K562 (cell line): ENCODE results near the gene KPNA3. TPM values are rescaled to one million over a fixed set of nuclear protein-coding genes. Genes with fewer than 3 reads are reported as not detected.

Experiments
- ATAC-seq: fragments of 200-7000 bp; cut with Tn5 transposase; 3 replicates; pipeline ENCODE4 v1.9.1; 2020; ENCODE audit warnings: moderate library complexity
- BruUV-seq: library from RNA; stranded (reverse); fragments of 400-500 nt; replicated peaks from 2 replicates; lab custom pipeline; 2021; lab: Mats Ljungman, UMichigan
- CTCF ChIA-PET: fragments of 300-600 bp; formaldehyde crosslinking; extraction: SDS; loops from one replicate; lab custom pipeline; 2021; ENCODE audit warnings: low intra/inter-chr PET ratio; lab: Yijun Ruan, JAX
- POLR2A ChIA-PET: fragments of 300-600, 350-650 bp; sonication (Branson Sonifier 250); formaldehyde crosslinking; extraction: SDS; loops from one replicate; lab custom pipeline; 2021; ENCODE audit warnings: antibody characterized with exemption, inconsistent platforms; lab: Yijun Ruan, JAX
- DNase-seq, 4 experiments: peaks; one replicate each; pipeline versions ENCODE4 v3.0.0 to v3.0.0-alpha.2; 2011 to 2018; ENCODE audit warnings: low spot score in 3 of 4, mixed read lengths in 3 of 4; ENCODE audit errors: extremely low read depth in 1 of 4
- FAIRE-seq: peaks from 2 replicates; lab custom pipeline; 2011; peaks lifted over from hg19 to GRCh38; lab: Jason Lieb, UNC
- H2AFZ ChIP-seq: 2 replicates; pipeline ENCODE4 v1.6.0; 2011; ENCODE audit warnings: low read depth, low read length, control low read depth, inconsistent platforms
- H3K27ac ChIP-seq: fragments of 200-600 bp; 3 replicates; pipeline ENCODE4 v1.8.0; 2011; ENCODE audit warnings: low read depth, mild to moderate bottlenecking, control low read depth, inconsistent platforms, low read length, moderate library complexity, mixed read lengths; ENCODE audit errors: extremely low read depth
- H3K27me3 ChIP-seq, 2 experiments: fragments of 300-600 bp in 1 of 2; 2 replicates in 1 of 2; 3 replicates in 1 of 2; pipeline versions ENCODE4 v1.6.0 to v1.8.0; 2011; ENCODE audit warnings: inconsistent platforms in 2 of 2, low read length in 2 of 2, mild to moderate bottlenecking in 1 of 2, mixed read lengths in 1 of 2, moderate library complexity in 1 of 2; ENCODE audit not compliant: control insufficient read depth in 2 of 2, insufficient read depth in 2 of 2
- H3K36me3 ChIP-seq: fragments of 300-600 bp; 3 replicates; pipeline ENCODE4 v1.8.0; 2011; ENCODE audit warnings: mild to moderate bottlenecking, low read length, inconsistent platforms; ENCODE audit not compliant: control insufficient read depth, insufficient read depth
- H3K4me1 ChIP-seq, 2 experiments: fragments of 200-600 bp in 1 of 2; replicated peaks in 1 of 2; 2 replicates in 1 of 2; 3 replicates in 1 of 2; pipeline versions ENCODE4 v1.5.1 to v1.8.0; 2011; ENCODE audit warnings: inconsistent platforms in 2 of 2, low read length in 2 of 2, mild to moderate bottlenecking in 1 of 2, mixed read lengths in 1 of 2, moderate library complexity in 1 of 2; ENCODE audit not compliant: control insufficient read depth in 2 of 2, insufficient read depth in 2 of 2
- H3K4me2 ChIP-seq: 2 replicates; pipeline ENCODE4 v1.6.1; 2011; ENCODE audit warnings: low read length, control low read depth, inconsistent platforms, mixed read lengths; ENCODE audit not compliant: insufficient read depth
- H3K4me3 ChIP-seq: fragments of 200-600 bp; sonication (generic), shearing (Covaris generic); 2 replicates; pipeline ENCODE4 v1.5.1; 2016; ENCODE audit warnings: control low read depth, inconsistent platforms
- H3K79me2 ChIP-seq: fragments of 200-600 bp; 3 replicates; pipeline ENCODE4 v1.8.0; 2011; ENCODE audit warnings: low read length, inconsistent platforms; ENCODE audit not compliant: control insufficient read depth, insufficient read depth
- H3K9ac ChIP-seq, 2 experiments: 2 replicates each; pipeline versions ENCODE4 v1.6.0 to v1.6.1; 2011; ENCODE audit warnings: low read depth in 2 of 2, low read length in 2 of 2, control low read depth in 1 of 2, inconsistent platforms in 1 of 2, mild to moderate bottlenecking in 1 of 2, mixed read lengths in 1 of 2; ENCODE audit not compliant: insufficient read depth in 1 of 2
- H3K9me1 ChIP-seq: one replicate; pipeline ENCODE4 v1.6.0; 2011; ENCODE audit warnings: inconsistent platforms, mild to moderate bottlenecking, low read length, moderate library complexity; ENCODE audit not compliant: control insufficient read depth, insufficient read depth
- H3K9me3 ChIP-seq: replicated peaks from 2 replicates; pipeline ENCODE4 v1.5.1; 2011; ENCODE audit warnings: low read depth, low read length, inconsistent platforms; ENCODE audit not compliant: control insufficient read depth, insufficient read depth
- H4K20me1 ChIP-seq: replicated peaks from 2 replicates; pipeline ENCODE4 v1.6.1; 2011; ENCODE audit warnings: low read length, inconsistent platforms, mixed read lengths; ENCODE audit not compliant: control insufficient read depth, insufficient read depth
- BRD4 ChIP-seq: fragments of 200-600 bp; sonication (generic); IDR thresholded peaks from 2 replicates; pipeline ENCODE4 v1.6.1; 2017; ENCODE audit warnings: inconsistent platforms
- CREB5 ChIP-seq: fragments of 250-450 bp; sonication (Bioruptor Pico); IDR thresholded peaks from 2 replicates; pipeline ENCODE4 v1.5.0; 2020; ENCODE audit warnings: mild to moderate bottlenecking
- L3MBTL2 ChIP-seq: fragments of 450-650 bp; IDR thresholded peaks from 2 replicates; pipeline ENCODE4 v1.6.1; 2016; ENCODE audit warnings: mild to moderate bottlenecking, moderate library complexity
- POLR2AphosphoS2 ChIP-seq: IDR thresholded peaks from 2 replicates; pipeline ENCODE4 v1.6.1; 2012; ENCODE audit warnings: low read length, improper control_type of control experiment
- TCF7 ChIP-seq: sonication (generic); IDR thresholded peaks from 2 replicates; pipeline ENCODE4 v1.6.1; 2016; ENCODE audit warnings: antibody characterized with exemption, borderline replicate concordance
- ZNF75A ChIP-seq: fragments of 450-650 bp; formaldehyde crosslinking; IDR thresholded peaks from 2 replicates; pipeline ENCODE4 v1.4.0; 2020; ENCODE audit warnings: mild to moderate bottlenecking
- WGBS: fragments of 100-300 bp; shearing (Covaris generic); methylation state at CpG from one replicate; pipeline ENCODE4 v1.1.6; 2016; ENCODE audit warnings: low coverage, mixed read lengths; ENCODE audit not compliant: insufficient coverage; ENCODE audit errors: missing lambda C conversion rate; 5-methylcytosine and 5-hydroxymethylcytosine counted together
- in situ Hi-C: fragments of 300-500 bp; cut with MboI; formaldehyde crosslinking; loops from 4 replicates; pipeline ENCODE4 v1.15.0; 2018; ENCODE audit warnings: inconsistent platforms, mixed read lengths
- intact Hi-C: fragments of 100-400 bp; cut with micrococcal nuclease; formaldehyde crosslinking; loops from 2 replicates; pipeline ENCODE4 v1.14.2; 2022
- polyA plus RNA-seq, 8 experiments: library from polyadenylated mRNA; depleted of rRNA in 4 of 8; stranded (reverse) in 5 of 8; unstranded in 3 of 8; fragments of >200 nt; fragmentation: Nextera tagmentation in 2 of 8; fragmentation: Illumina TruSeq in 1 of 8; extraction: Ambion mirVana in 2 of 8; extraction: Trizol in 1 of 8; gene quantifications; 2 replicates each; pipeline versions ENCODE4 v1.2.1 to v1.2.3, GENCODE V29; 2011 to 2014; ENCODE audit warnings: inconsistent platforms in 1 of 8, missing spikeins in 1 of 8
- total RNA-seq, 7 experiments: library from RNA; depleted of rRNA in 6 of 7; stranded (reverse); fragments of >200 nt in 6 of 7; fragmentation: Illumina TruSeq in 2 of 7; extraction: Trizol in 2 of 7; gene quantifications; 2 replicates each; pipeline versions ENCODE4 v1.2.1 to v1.2.3, GENCODE V29; 2011 to 2021; ENCODE audit warnings: low replicate concordance in 1 of 7
- TF ChIP-seq, protein P1 (sequence below), 3 experiments: fragments of 200-800 bp in 1 of 3; fragments of 250-450 bp in 1 of 3; fragments of 450-650 bp in 1 of 3; sonication (Bioruptor Pico) in 1 of 3; sonication (Bioruptor generic) in 1 of 3; formaldehyde crosslinking in 1 of 3; IDR thresholded peaks; 2 replicates each; pipeline versions ENCODE4 v1.6.1 to v1.8.0; 2016 to 2022; ENCODE audit warnings: mild to moderate bottlenecking in 2 of 3, missing genetic modification characterization in 2 of 3, missing compliant biosample characterization in 1 of 3, moderate library complexity in 1 of 3

The KPNA3 gene
- total and polyA plus RNA-seq, 9 of the 15 experiments (the other 6 are each of a cell fraction or from before 2014, with no cell fraction given): 8.5 to 23.4 (median 15.7) TPM

GRCh38 chr13:49676581-49677298 is 115.7 kb downstream of the KPNA3 start:
- H3K27ac ChIP-seq: no peak overlapping the region
- no peak for DNase-seq
- H3K27me3 ChIP-seq: no peaks in the 10 kb centered on the region
- H2AFZ ChIP-seq: no peak overlapping the region
- intact Hi-C loops: no loop called here
- H4K20me1 ChIP-seq: no peaks in the 10 kb centered on the region
- no peak overlapping the region for H3K4me2 ChIP-seq
- H3K9ac ChIP-seq: no peak overlapping the region
- POLR2A ChIA-PET: no interaction called here
- CTCF ChIA-PET: no interaction called here
- H3K4me3 ChIP-seq: no peak overlapping the region
- TF ChIP-seq, protein P1, sequence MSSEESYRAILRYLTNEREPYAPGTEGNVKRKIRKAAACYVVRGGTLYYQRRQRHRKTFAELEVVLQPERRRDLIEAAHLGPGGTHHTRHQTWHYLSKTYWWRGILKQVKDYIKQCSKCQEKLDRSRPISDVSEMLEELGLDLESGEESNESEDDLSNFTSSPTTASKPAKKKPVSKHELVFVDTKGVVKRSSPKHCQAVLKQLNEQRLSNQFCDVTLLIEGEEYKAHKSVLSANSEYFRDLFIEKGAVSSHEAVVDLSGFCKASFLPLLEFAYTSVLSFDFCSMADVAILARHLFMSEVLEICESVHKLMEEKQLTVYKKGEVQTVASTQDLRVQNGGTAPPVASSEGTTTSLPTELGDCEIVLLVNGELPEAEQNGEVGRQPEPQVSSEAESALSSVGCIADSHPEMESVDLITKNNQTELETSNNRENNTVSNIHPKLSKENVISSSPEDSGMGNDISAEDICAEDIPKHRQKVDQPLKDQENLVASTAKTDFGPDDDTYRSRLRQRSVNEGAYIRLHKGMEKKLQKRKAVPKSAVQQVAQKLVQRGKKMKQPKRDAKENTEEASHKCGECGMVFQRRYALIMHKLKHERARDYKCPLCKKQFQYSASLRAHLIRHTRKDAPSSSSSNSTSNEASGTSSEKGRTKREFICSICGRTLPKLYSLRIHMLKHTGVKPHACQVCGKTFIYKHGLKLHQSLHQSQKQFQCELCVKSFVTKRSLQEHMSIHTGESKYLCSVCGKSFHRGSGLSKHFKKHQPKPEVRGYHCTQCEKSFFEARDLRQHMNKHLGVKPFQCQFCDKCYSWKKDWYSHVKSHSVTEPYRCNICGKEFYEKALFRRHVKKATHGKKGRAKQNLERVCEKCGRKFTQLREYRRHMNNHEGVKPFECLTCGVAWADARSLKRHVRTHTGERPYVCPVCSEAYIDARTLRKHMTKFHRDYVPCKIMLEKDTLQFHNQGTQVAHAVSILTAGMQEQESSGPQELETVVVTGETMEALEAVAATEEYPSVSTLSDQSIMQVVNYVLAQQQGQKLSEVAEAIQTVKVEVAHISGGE (CRISPR knock-in tag; IDR thresholded peaks at IDR 0.05): no peak
- no peak for TF ChIP-seq POLR2AphosphoS2
- TF ChIP-seq ZNF75A: no peak
- TF ChIP-seq BRD4: no peak
- TF ChIP-seq TCF7: no peak
- no peak for TF ChIP-seq CREB5 (CRISPR knock-in tag)
- TF ChIP-seq L3MBTL2: no peak
- H3K4me1 ChIP-seq: no peaks in the 10 kb centered on the region
- peaks cover 16% of the 10 kb centered on the region for H3K79me2 ChIP-seq
- 92% methylated on average over 5 of the region's 6 CpGs for WGBS
- no peak for ATAC-seq
- no peak for FAIRE-seq
- H3K36me3 ChIP-seq: peaks cover 22% of the 10 kb centered on the region; the same call in 1 of the 3 replicates
- no peaks in the 10 kb centered on the region for H3K9me3 ChIP-seq
- in situ Hi-C loops: no loop called here
- BruUV-seq: no TSS peak
- H3K9me1 ChIP-seq: no peaks in the 10 kb centered on the region
